Activated CD4-positive, alpha-beta T cell treated with anti-CD3 and anti-CD28 coated beads for 48 hours (primary cell): Measurements from ENCODE around the gene IFNAR1.
"Not testable (repeated sequence)": the region's sequence is repeated elsewhere in the genome, so short reads cannot be mapped to it uniquely, and the experiment has no call there.

Experiments
- DNase-seq: peaks from one replicate; pipeline ENCODE4 v3.0.0-alpha.2; 2020

IFNAR1 gene

GRCh38 chr21:33350676-33351075 is 25.9 kb downstream of the IFNAR1 start:
- no peak for DNase-seq

GRCh38 chr21:33355355-33355754 is 30.6 kb downstream of the IFNAR1 start:
- DNase-seq = no peak

GRCh38 chr21:33355996-33356395 is 31.2 kb downstream of the IFNAR1 start:
- no peak for DNase-seq

- no peak for DNase-seq
Observed at GRCh38 chr21:33357177-33357576, 32.4 kb downstream of the IFNAR1 start.

GRCh38 chr21:33359446-33359845 is 34.7 kb downstream of the IFNAR1 start:
- DNase-seq = no peak

- no peak for DNase-seq
Observed at GRCh38 chr21:33360281-33360680, 35.5 kb downstream of the IFNAR1 start.

GRCh38 chr21:33360881-33361602 is 36.3 kb downstream of the IFNAR1 start:
- DNase-seq = peak; percentile 93

- peak; percentile 54 for DNase-seq
Observed at GRCh38 chr21:33362044-33362555, 37.3 kb downstream of the IFNAR1 start.

- DNase-seq = not testable (repeated sequence)
Observed at GRCh38 chr21:33363911-33364609, 39.3 kb downstream of the IFNAR1 start.

GRCh38 chr21:33364830-33365229 is 40.1 kb downstream of the IFNAR1 start:
- no peak for DNase-seq

- no peak for DNase-seq
Observed at GRCh38 chr21:33367309-33367973, 42.7 kb downstream of the IFNAR1 start.

- DNase-seq = no peak
Observed at GRCh38 chr21:33368124-33368523, 43.4 kb downstream of the IFNAR1 start.

- no peak for DNase-seq
Observed at GRCh38 chr21:33368576-33368975, 43.8 kb downstream of the IFNAR1 start.

GRCh38 chr21:33369586-33369985 is 44.8 kb downstream of the IFNAR1 start:
- DNase-seq = no peak

GRCh38 chr21:33370305-33370704 is 45.5 kb downstream of the IFNAR1 start:
- no peak for DNase-seq

GRCh38 chr21:33371366-33371765 is 46.6 kb downstream of the IFNAR1 start:
- no peak for DNase-seq

- DNase-seq = no peak
Observed at GRCh38 chr21:33372582-33372981, 47.8 kb downstream of the IFNAR1 start.

GRCh38 chr21:33373451-33373850 is 48.7 kb downstream of the IFNAR1 start:
- no peak for DNase-seq

- DNase-seq = no peak
Observed at GRCh38 chr21:33374080-33374449, 49.3 kb downstream of the IFNAR1 start.

- DNase-seq = peak; percentile 64
Observed at GRCh38 chr21:33374450-33375096, 49.8 kb downstream of the IFNAR1 start.

GRCh38 chr21:33375101-33375644 is 50.4 kb downstream of the IFNAR1 start:
- DNase-seq = no peak

GRCh38 chr21:33377221-33377920 is 52.6 kb downstream of the IFNAR1 start:
- DNase-seq = no peak
